Mesothelial cell of epicardium (in vitro differentiated cells): ENCODE results near the gene KAT8. TPM values are rescaled to one million over a fixed set of nuclear protein-coding genes. Genes with fewer than 3 reads are reported as not detected.

Experiments
- DNase-seq, 2 experiments: peaks; one replicate each; pipeline ENCODE4 v3.0.0; 2021; ENCODE audit warnings: low spot score in 2 of 2; ENCODE audit not compliant: unreplicated experiment in 2 of 2
- H3K27ac Mint-ChIP-seq: 2 replicates; pipeline ENCODE4 v1.8.0; 2021; ENCODE audit warnings: mixed read lengths
- H3K27me3 Mint-ChIP-seq: 2 replicates; pipeline ENCODE4 v1.8.0; 2021; ENCODE audit warnings: low read depth, mixed read lengths
- H3K36me3 Mint-ChIP-seq: 2 replicates; pipeline ENCODE4 v1.8.0; 2021; ENCODE audit warnings: mixed read lengths
- H3K4me1 Mint-ChIP-seq: 2 replicates; pipeline ENCODE4 v1.8.0; 2021; ENCODE audit warnings: mixed read lengths
- H3K4me3 Mint-ChIP-seq: 2 replicates; pipeline ENCODE4 v1.8.0; 2021; ENCODE audit warnings: mild to moderate bottlenecking, moderate library complexity, mixed read lengths
- H3K9me3 Mint-ChIP-seq: 2 replicates; pipeline ENCODE4 v1.8.0; 2021; ENCODE audit warnings: mixed read lengths
- CTCF ChIP-seq: fragments of 200-600 bp; sonication (generic); IDR thresholded peaks from one replicate; pipeline ENCODE4 v1.5.0; 2021; ENCODE audit warnings: antibody characterized with exemption; ENCODE audit not compliant: unreplicated experiment
- total RNA-seq: library from RNA; stranded (reverse); gene quantifications from 3 replicates; pipeline ENCODE4 v1.2.1, GENCODE V29; 2021

The KAT8 gene
- total RNA-seq, 1 donor from 2014 or later, result 75.7 TPM

- Mint-ChIP-seq H3K27ac (no peak overlapping the region), H3K36me3 (peaks cover 4% of the 10 kb centered on the region), H3K4me1 (no peaks in the 10 kb centered on the region), H3K4me3 (no peak overlapping the region), H3K27me3 (no peaks in the 10 kb centered on the region), H3K9me3 (no peaks in the 10 kb centered on the region)
- no peak for TF ChIP-seq CTCF
- DNase-seq, result no peak
These were observed 31.4 kb upstream of the KAT8 start for GRCh38 chr16:31085873-31086628.

DNA sequence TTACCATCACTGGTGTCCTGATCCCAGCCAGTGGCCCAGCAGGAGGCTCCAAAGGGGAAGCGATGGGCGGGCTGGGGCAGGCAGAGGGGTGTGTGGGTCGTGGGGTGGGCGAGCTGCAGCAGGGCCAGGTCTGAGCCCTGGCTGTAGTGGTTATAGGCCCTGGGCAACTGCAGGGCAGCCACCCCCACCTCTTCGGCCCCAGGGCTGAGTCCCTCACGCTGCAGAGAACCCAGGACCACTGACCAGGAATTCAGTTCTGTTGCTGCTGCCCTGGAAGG lies 30.9 kb upstream of the KAT8 start:
- H3K27me3 Mint-ChIP-seq, result no peaks in the 10 kb centered on the region
- H3K4me1 Mint-ChIP-seq, result no peaks in the 10 kb centered on the region
- no peak for DNase-seq
- H3K4me3 Mint-ChIP-seq, result no peak overlapping the region
- no peak for TF ChIP-seq CTCF
- no peak overlapping the region for H3K27ac Mint-ChIP-seq
- H3K9me3 Mint-ChIP-seq, result no peaks in the 10 kb centered on the region
- H3K36me3 Mint-ChIP-seq, result peaks cover 4% of the 10 kb centered on the region

DNA sequence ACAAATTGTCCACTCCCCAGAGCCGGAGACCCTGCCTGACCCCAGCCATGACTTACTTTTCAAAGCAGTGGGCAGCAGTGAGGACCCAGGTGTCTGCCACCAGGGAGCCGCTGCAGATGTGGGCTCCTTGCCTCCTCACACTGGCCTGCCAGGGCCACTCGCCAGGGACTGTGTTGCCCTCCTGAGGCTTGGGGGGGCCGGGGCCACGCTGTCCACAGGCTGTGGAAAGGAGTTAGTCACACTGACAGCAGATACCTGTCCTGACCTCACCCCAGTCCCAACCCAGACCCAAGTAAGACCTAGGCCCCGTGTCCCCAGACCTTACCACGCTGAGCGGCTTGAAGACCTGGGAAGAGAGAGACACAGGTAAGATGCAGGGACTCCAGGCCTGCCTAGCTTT lies 30.0 kb upstream of the KAT8 start:
- Mint-ChIP-seq H3K4me1 (no peaks in the 10 kb centered on the region), H3K27ac (no peak overlapping the region), H3K27me3 (no peaks in the 10 kb centered on the region), H3K36me3 (peaks cover 2% of the 10 kb centered on the region), H3K9me3 (no peaks in the 10 kb centered on the region), H3K4me3 (no peak overlapping the region)
- DNase-seq, result no peak
- no peak for TF ChIP-seq CTCF

DNA sequence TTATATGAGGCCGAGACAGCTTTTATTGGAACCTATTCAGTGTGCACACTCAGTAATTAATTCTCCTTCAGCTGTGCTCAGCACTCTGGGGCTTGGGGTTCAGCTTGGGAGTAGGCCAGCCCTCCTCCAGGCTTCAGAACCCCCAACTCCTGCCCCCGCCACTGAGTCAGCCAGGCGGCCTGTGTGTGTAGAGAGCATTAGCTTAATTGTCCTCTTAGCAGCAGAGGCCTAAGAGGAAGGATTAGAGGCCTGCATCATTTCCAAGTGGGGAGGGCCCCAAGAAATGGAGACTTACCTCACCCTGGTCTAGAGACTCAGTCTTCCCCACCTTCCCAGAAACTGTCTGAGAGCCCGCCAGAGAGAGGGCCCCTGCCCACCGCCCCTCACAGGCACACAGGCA lies 29.5 kb upstream of the KAT8 start:
- H3K4me3 Mint-ChIP-seq, result no peak overlapping the region
- no peak for DNase-seq
- H3K27ac Mint-ChIP-seq, result no peak overlapping the region
- H3K36me3 Mint-ChIP-seq, result peaks cover 2% of the 10 kb centered on the region
- H3K27me3 Mint-ChIP-seq, result no peaks in the 10 kb centered on the region
- no peaks in the 10 kb centered on the region for H3K9me3 Mint-ChIP-seq
- no peaks in the 10 kb centered on the region for H3K4me1 Mint-ChIP-seq
- TF ChIP-seq CTCF, result no peak

DNA sequence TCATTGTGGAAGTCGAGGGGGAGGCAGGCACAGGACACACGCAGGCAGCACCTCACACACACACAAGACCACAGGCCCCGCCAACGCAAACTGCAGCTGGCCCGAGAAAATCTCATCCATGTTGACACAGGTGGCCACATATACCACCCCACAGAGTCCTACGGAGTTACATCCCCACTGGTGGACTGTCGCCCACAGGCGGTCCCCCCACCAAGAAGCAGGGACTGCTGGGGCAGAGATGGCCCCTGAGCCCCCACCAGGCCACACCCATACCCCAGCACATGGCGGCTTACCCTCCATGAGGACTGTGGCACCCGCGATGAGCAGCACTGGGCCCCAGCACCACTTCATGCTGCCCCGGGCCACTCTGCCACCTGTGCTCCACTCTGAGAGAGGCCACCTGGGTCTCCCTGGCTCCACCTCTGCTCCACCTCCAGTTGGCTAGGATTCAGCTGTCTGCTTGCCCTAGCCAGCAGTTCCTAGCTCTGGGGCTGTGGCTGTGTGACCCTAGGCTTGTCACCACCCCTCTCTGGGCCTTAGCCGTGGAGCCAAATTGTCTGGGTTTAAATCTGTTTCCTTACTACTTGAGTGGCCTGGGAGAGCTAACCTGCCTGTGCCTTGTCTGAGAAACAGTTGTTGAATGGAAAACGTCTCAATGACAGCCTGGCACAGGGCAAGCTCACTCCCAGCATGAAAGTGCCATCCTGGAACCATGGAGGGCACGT lies 28.8 kb upstream of the KAT8 start, which contains the start of gene PRSS53:
Gene PRSS53, minus strand, starts transcription at position 485 of the 725 bp plus-strand sequence. Its CDS starts 134 bp downstream, at position 351.
- Mint-ChIP-seq H3K36me3 (peaks cover 2% of the 10 kb centered on the region), H3K27ac (no peak within 1 kb of the TSS), H3K4me3 (no peak within 1 kb of the TSS), H3K27me3 (no peaks in the 10 kb centered on the region), H3K9me3 (no peaks in the 10 kb centered on the region), H3K4me1 (peaks cover 3% of the 10 kb centered on the region)
- no peak for DNase-seq
- TF ChIP-seq CTCF, result no peak
